ENCODE results near the gene MRPL12.
A peak's percentile ranks its signal among the peaks of the same experiment; 100 is the strongest.

Gene MRPL12

GRCh38 chr17:81665205-81666091 lies 37.7 kb upstream of the MRPL12 start:
- Histone ChIP-seq H3K4me1 (ENCODE audit: control insufficient read depth in 1 of 2, insufficient read depth in 2 of 2, low read length in 2 of 2) (peaks cover 16 to 18% of the 10 kb centered on the region in 2 experiments), H3K9me3 (ENCODE audit: insufficient read depth, low read depth, low read length) (no peaks in the 10 kb centered on the region), H4K91ac (ENCODE audit: low read depth, low read length) (peak overlapping the region; percentile 85), H2BK12ac (ENCODE audit: low read length) (no peak overlapping the region), H2AFZ (ENCODE audit: insufficient read depth, low read length, poor library complexity) (peak overlapping the region; percentile 82), H2BK5ac (ENCODE audit: low read depth, low read length, poor library complexity) (peak overlapping the region; percentile 86), H3K18ac (ENCODE audit: low read length) (peak overlapping the region; percentile 83), H2AK5ac (ENCODE audit: low read length) (peak overlapping the region; percentile 64), H4K8ac (ENCODE audit: low read depth, low read length) (peak overlapping the region; percentile 95), H3K36me3 (ENCODE audit: control insufficient read depth in 1 of 2, insufficient read depth in 2 of 2, low read length in 2 of 2) (peaks cover 14 to 23% of the 10 kb centered on the region in 2 experiments), H3K9ac (ENCODE audit: low read length) (peak overlapping the region; percentile 67), H3K79me2 (ENCODE audit: control insufficient read depth, insufficient read depth, low read length, poor library complexity) (peaks cover 13% of the 10 kb centered on the region), H3K4me2 (ENCODE audit: low read length) (peak overlapping the region; percentile 67), H3K14ac (ENCODE audit: low read length) (peak overlapping the region; percentile 90), H2BK120ac (ENCODE audit: insufficient read depth, low read length, poor library complexity) (peak overlapping the region; percentile 82), H3K27me3 (ENCODE audit: insufficient read depth, low read length) (no peaks in the 10 kb centered on the region), H3K23ac (ENCODE audit: low read length) (no peak overlapping the region), H4K12ac (ENCODE audit: low read depth, low read length) (peak overlapping the region; percentile 79), H3K4me3 (ENCODE audit: low read depth, low read length) (peak overlapping the region; percentile 81), H3K4ac (ENCODE audit: low read depth, low read length) (peak overlapping the region; percentile 56), H3K27ac (ENCODE audit: low read depth, low read length) (no peak overlapping the region), H3K79me1 (ENCODE audit: low read length) (peaks cover 11% of the 10 kb centered on the region)
- DNase-seq: no peak
- no CpG with 5 or more reads among the region's 30 CpGs for WGBS (ENCODE audit: extremely low coverage, insufficient coverage, insufficient read length)

GRCh38 chr17:81666092-81666341 lies 37.1 kb upstream of the MRPL12 start:
- no peak overlapping the region for H2BK12ac ChIP-seq (ENCODE audit: low read length)
- no peaks in the 10 kb centered on the region for H3K9me3 ChIP-seq (ENCODE audit: insufficient read depth, low read depth, low read length)
- no peaks in the 10 kb centered on the region for H3K27me3 ChIP-seq (ENCODE audit: insufficient read depth, low read length)
- H3K27ac ChIP-seq (ENCODE audit: low read depth, low read length): peak overlapping the region; percentile 58
- H3K4ac ChIP-seq (ENCODE audit: low read depth, low read length): peak overlapping the region; percentile 56
- H3K14ac ChIP-seq (ENCODE audit: low read length): peak overlapping the region; percentile 90
- WGBS (ENCODE audit: extremely low coverage, insufficient coverage, insufficient read length): no CpG with 5 or more reads among the region's 16 CpGs
- peak overlapping the region; percentile 86 for H2BK5ac ChIP-seq (ENCODE audit: low read depth, low read length, poor library complexity)
- peak overlapping the region; percentile 67 for H3K4me2 ChIP-seq (ENCODE audit: low read length)
- H3K23ac ChIP-seq (ENCODE audit: low read length): no peak overlapping the region
- peak overlapping the region; percentile 82 for H2BK120ac ChIP-seq (ENCODE audit: insufficient read depth, low read length, poor library complexity)
- H3K79me1 ChIP-seq (ENCODE audit: low read length): peaks cover 11% of the 10 kb centered on the region
- peak overlapping the region; percentile 67 for H3K9ac ChIP-seq (ENCODE audit: low read length)
- peak overlapping the region; percentile 79 for H4K12ac ChIP-seq (ENCODE audit: low read depth, low read length)
- H3K36me3 ChIP-seq (ENCODE audit: control insufficient read depth in 1 of 2, insufficient read depth in 2 of 2, low read length in 2 of 2): peaks cover 18 to 27% of the 10 kb centered on the region in 2 experiments
- H2AK5ac ChIP-seq (ENCODE audit: low read length): peak overlapping the region; percentile 64
- H3K4me1 ChIP-seq (ENCODE audit: control insufficient read depth in 1 of 2, insufficient read depth in 2 of 2, low read length in 2 of 2): peaks cover 16 to 18% of the 10 kb centered on the region in 2 experiments
- DNase-seq: no peak
- H3K79me2 ChIP-seq (ENCODE audit: control insufficient read depth, insufficient read depth, low read length, poor library complexity): peaks cover 13% of the 10 kb centered on the region
- peak overlapping the region; percentile 95 for H4K8ac ChIP-seq (ENCODE audit: low read depth, low read length)
- H4K91ac ChIP-seq (ENCODE audit: low read depth, low read length): peak overlapping the region; percentile 85
- H3K18ac ChIP-seq (ENCODE audit: low read length): peak overlapping the region; percentile 83
- H2AFZ ChIP-seq (ENCODE audit: insufficient read depth, low read length, poor library complexity): peak overlapping the region; percentile 82
- H3K4me3 ChIP-seq (ENCODE audit: low read depth, low read length): peak overlapping the region; percentile 81

- Histone ChIP-seq H3K4ac (ENCODE audit: low read depth, low read length) (peak within 1 kb of the TSS; percentile 92), H4K8ac (ENCODE audit: low read depth, low read length) (peak within 1 kb of the TSS; percentile 95), H3K4me1 (ENCODE audit: control insufficient read depth in 1 of 2, insufficient read depth in 2 of 2, low read length in 2 of 2) (peaks cover 16 to 18% of the 10 kb centered on the region in 2 experiments), H2BK120ac (ENCODE audit: insufficient read depth, low read length, poor library complexity) (peak within 1 kb of the TSS; percentile 85), H3K27ac (ENCODE audit: low read depth, low read length) (peak within 1 kb of the TSS; percentile 58), H3K18ac (ENCODE audit: low read length) (peak within 1 kb of the TSS; percentile 89), H3K23ac (ENCODE audit: low read length) (no peak within 1 kb of the TSS), H3K36me3 (ENCODE audit: control insufficient read depth in 1 of 2, insufficient read depth in 2 of 2, low read length in 2 of 2) (peaks cover 23 to 32% of the 10 kb centered on the region in 2 experiments), H3K9me3 (ENCODE audit: insufficient read depth, low read depth, low read length) (peaks cover 2% of the 10 kb centered on the region), H3K79me2 (ENCODE audit: control insufficient read depth, insufficient read depth, low read length, poor library complexity) (peaks cover 13% of the 10 kb centered on the region), H2AK5ac (ENCODE audit: low read length) (peak within 1 kb of the TSS; percentile 99), H3K14ac (ENCODE audit: low read length) (peak within 1 kb of the TSS; percentile 94), H3K9ac (ENCODE audit: low read length) (peak within 1 kb of the TSS; percentile 85), H3K27me3 (ENCODE audit: insufficient read depth, low read length) (no peaks in the 10 kb centered on the region), H4K12ac (ENCODE audit: low read depth, low read length) (peak within 1 kb of the TSS; percentile 96), H3K79me1 (ENCODE audit: low read length) (peaks cover 11% of the 10 kb centered on the region), H4K91ac (ENCODE audit: low read depth, low read length) (peak within 1 kb of the TSS; percentile 95), H2AFZ (ENCODE audit: insufficient read depth, low read length, poor library complexity) (peak within 1 kb of the TSS; percentile 82), H2BK12ac (ENCODE audit: low read length) (no peak within 1 kb of the TSS), H2BK5ac (ENCODE audit: low read depth, low read length, poor library complexity) (peak within 1 kb of the TSS; percentile 86), H3K4me3 (ENCODE audit: low read depth, low read length) (peak within 1 kb of the TSS; percentile 81), H3K4me2 (ENCODE audit: low read length) (peak within 1 kb of the TSS; percentile 96)
- peak; percentile 96 to 98 for DNase-seq
- no CpG with 5 or more reads among the region's 96 CpGs for WGBS (ENCODE audit: extremely low coverage, insufficient coverage, insufficient read length)
Measured at GRCh38 chr17:81666342-81667191, 36.6 kb upstream of the MRPL12 start, which contains the start of the genes CCDC137 and OXLD1. Gene CCDC137 (plus strand): TSS chr17:81666737. CDS start chr17:81666767, 30 bp downstream. Gene OXLD1 (minus strand): TSS chr17:81666605. CDS start chr17:81666577, 28 bp downstream.

DNA sequence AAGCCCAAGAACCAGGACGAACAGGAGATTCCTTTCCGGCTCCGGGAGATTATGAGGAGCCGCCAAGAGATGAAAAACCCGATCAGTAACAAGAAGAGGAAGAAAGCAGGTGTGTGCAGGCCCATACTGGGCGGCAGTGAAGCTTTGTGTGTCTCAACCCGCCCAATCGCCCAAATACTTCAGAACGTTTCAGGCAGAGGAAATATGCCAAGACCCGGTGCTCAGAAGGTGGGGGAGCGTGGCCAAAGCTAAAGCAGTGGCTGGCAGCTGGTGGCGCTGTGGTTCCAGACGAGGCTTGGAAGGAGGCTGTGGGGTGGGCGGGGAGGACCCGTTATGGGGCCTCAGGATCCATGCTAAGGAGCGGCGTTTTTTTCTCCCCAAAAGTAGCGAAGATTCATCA lies 35.4 kb upstream of the MRPL12 start:
- H3K18ac ChIP-seq (ENCODE audit: low read length): no peak overlapping the region
- H3K23ac ChIP-seq (ENCODE audit: low read length): no peak overlapping the region
- no peak overlapping the region for H4K91ac ChIP-seq (ENCODE audit: low read depth, low read length)
- peaks cover 35 to 44% of the 10 kb centered on the region in 2 experiments for H3K36me3 ChIP-seq (ENCODE audit: control insufficient read depth in 1 of 2, insufficient read depth in 2 of 2, low read length in 2 of 2)
- no peak overlapping the region for H4K8ac ChIP-seq (ENCODE audit: low read depth, low read length)
- no peak overlapping the region for H3K14ac ChIP-seq (ENCODE audit: low read length)
- H3K4me1 ChIP-seq (ENCODE audit: control insufficient read depth in 1 of 2, insufficient read depth in 2 of 2, low read length in 2 of 2): peaks cover 16 to 18% of the 10 kb centered on the region in 2 experiments
- WGBS (ENCODE audit: extremely low coverage, insufficient coverage, insufficient read length): no CpG with 5 or more reads among the region's 18 CpGs
- peak overlapping the region; percentile 43 for H3K4ac ChIP-seq (ENCODE audit: low read depth, low read length)
- no peak overlapping the region for H2BK5ac ChIP-seq (ENCODE audit: low read depth, low read length, poor library complexity)
- no peak overlapping the region for H2AFZ ChIP-seq (ENCODE audit: insufficient read depth, low read length, poor library complexity)
- no peak overlapping the region for H2BK120ac ChIP-seq (ENCODE audit: insufficient read depth, low read length, poor library complexity)
- H3K4me3 ChIP-seq (ENCODE audit: low read depth, low read length): no peak overlapping the region
- H3K79me1 ChIP-seq (ENCODE audit: low read length): peaks cover 11% of the 10 kb centered on the region
- H3K79me2 ChIP-seq (ENCODE audit: control insufficient read depth, insufficient read depth, low read length, poor library complexity): peaks cover 13% of the 10 kb centered on the region
- no peaks in the 10 kb centered on the region for H3K27me3 ChIP-seq (ENCODE audit: insufficient read depth, low read length)
- H3K9ac ChIP-seq (ENCODE audit: low read length): no peak overlapping the region
- no peak overlapping the region for H3K4me2 ChIP-seq (ENCODE audit: low read length)
- H4K12ac ChIP-seq (ENCODE audit: low read depth, low read length): no peak overlapping the region
- H2BK12ac ChIP-seq (ENCODE audit: low read length): no peak overlapping the region
- no peak overlapping the region for H2AK5ac ChIP-seq (ENCODE audit: low read length)
- peak in 1 of 2 donors; percentile 24 for DNase-seq
- H3K9me3 ChIP-seq (ENCODE audit: insufficient read depth, low read depth, low read length): peaks cover 2% of the 10 kb centered on the region
- no peak overlapping the region for H3K27ac ChIP-seq (ENCODE audit: low read depth, low read length)

All from trophoblast cell (in vitro differentiated cells and primary cell).